Testis (tissue), 2 donors: Measurements from ENCODE around the gene TRIM52.

Experiments
- POLR2A ChIP-seq: fragments of 450-650 bp; IDR thresholded peaks from one replicate; pipeline ENCODE4 v1.6.1; 2017; ENCODE audit warnings: antibody characterized with exemption, mild to moderate bottlenecking, moderate library complexity
- TF ChIP-seq, protein P1 (sequence below), 3 experiments: fragments of 450-650 bp in 2 of 3; fragments of 200-600 bp in 1 of 3; sonication (generic) in 1 of 3; IDR thresholded peaks; one replicate each; pipeline ENCODE4 v1.5.1; 2016 to 2019; ENCODE audit warnings: antibody characterized with exemption in 3 of 3, mild to moderate bottlenecking in 2 of 3, moderate library complexity in 1 of 3

DNA sequence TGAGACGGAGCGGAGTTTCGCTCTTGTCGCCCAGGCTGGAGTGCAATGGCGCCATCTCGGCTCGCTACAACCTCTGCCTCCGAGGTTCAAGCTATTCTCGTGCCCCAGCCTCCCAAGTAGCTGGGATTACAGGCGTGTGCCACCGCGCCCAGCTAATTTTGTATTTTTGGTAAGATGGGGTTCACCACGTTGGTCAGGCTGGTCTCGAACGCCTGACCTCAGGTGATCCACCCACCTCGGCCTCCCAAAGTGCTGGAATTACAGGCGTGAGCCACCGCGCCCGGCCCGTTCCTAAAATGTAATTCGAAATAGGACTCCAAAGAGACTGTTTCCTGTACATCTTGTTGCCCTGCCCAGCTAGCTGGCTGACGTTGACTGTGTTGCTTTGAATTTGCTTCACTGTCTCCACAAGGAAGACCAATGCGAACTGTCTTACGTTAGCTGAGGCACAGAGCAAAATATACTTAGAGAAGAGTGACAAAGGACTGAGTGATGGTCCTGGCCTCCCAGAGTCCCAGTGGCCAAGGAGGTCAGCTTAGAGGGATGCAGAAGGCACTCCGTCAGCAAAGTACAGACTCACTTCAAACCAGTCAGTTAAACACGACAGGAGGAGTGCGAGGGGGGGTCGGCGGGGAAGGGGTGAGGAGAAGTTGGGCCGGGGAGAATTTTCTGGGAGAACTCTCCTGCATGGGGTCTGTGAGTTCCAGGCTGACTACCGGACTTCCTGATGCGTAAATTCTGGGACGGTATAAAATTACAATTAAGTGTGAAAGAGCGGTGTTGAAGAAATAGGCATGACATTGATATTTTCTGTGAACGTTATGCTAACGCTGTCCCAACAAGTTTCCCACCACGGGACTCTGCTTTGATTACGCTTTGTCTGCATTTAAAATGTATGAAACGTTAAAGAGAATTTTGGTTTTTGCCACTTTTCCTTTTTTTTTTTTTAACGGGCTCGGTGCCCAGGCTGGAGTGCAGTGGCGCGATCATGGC, 44.6 kb downstream of the TRIM52 start:
- TF ChIP-seq, protein P1, sequence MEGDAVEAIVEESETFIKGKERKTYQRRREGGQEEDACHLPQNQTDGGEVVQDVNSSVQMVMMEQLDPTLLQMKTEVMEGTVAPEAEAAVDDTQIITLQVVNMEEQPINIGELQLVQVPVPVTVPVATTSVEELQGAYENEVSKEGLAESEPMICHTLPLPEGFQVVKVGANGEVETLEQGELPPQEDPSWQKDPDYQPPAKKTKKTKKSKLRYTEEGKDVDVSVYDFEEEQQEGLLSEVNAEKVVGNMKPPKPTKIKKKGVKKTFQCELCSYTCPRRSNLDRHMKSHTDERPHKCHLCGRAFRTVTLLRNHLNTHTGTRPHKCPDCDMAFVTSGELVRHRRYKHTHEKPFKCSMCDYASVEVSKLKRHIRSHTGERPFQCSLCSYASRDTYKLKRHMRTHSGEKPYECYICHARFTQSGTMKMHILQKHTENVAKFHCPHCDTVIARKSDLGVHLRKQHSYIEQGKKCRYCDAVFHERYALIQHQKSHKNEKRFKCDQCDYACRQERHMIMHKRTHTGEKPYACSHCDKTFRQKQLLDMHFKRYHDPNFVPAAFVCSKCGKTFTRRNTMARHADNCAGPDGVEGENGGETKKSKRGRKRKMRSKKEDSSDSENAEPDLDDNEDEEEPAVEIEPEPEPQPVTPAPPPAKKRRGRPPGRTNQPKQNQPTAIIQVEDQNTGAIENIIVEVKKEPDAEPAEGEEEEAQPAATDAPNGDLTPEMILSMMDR (IDR thresholded peaks at IDR 0.05): no peak
- TF ChIP-seq POLR2A: no peak
